Measurements from ENCODE around the gene GSTP1.

- TF ChIP-seq CTCF (conservative IDR thresholded peaks at IDR 0.05) (no peak), ZFX (IDR thresholded peaks at IDR 0.05) (no peak)
Measured at GRCh38 chr11:67613313-67613959, 29.8 kb downstream of the GSTP1 start.

Data from C4-2B (cell line).